Left hindlimb (tissue), 1 donor: ENCODE measurements around the gene HOXC5.

Experiments used
- DNase-seq: peaks from one replicate; pipeline ENCODE4 v3.0.0-alpha.2; 2018

HOXC5 gene

DNA sequence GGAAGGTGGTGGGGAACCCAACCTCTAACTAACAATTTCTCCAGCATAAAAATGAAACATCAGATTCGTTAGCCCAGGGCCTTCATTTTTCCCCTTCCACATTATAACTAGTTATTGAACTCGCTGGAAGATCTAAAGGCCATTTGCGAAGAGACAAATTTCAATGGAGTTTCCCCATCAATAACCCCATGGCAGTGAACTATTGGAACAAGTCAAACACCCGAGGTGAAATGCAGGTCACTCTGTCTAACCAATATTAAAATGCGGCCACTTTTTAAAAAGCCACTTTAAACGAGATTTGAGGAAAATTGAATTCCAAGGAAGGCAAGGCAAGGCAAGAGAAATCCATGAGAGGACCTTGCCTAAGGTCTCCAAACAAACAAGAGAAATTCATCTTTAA is 16.3 kb downstream of the HOXC5 start:
- DNase-seq, result no peak

- DNase-seq, result no peak
Observed at GRCh38 chr12:54050482-54050810, 17.6 kb downstream of the HOXC5 start.

DNA sequence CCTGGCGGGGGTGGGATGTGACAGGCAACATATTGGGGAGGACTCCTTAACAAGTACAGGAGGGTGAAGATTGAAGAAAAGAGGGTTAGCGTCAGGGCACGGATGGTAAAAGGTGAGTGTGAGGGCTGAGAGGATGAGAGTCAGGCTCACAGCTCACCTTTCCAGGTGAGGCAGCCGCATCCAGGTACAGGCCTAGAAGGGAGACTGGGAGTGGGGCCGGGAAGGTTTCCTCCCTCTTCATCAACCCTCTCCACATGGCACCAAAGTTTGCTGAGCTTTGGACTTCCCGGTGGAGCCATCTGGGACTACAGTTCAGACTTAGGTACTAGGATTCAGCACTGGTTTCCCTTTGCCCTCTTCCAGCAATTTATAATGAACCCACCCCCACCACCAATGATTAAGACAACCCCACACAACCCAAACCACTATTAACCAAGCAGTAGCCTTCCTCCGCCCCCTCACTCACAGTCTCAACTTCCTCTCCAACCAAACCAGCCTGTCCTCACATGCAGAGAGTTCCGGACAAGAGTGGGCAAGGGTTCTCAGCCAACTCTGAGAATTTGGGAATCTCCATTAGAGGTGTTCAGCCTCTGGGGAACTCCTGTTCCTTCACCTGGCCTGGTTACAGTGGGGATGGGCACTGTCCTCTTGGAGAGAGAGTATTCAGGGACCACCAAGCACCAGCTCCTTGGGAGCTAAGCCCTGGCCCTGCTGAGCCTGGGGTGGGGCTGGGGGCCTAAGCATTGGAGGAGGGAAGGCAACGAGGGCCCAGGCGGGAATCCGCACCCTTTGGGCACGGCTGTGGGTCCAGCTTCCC is 18.4 kb downstream of the HOXC5 start:
- no peak for DNase-seq

- DNase-seq, result no peak
Observed at GRCh38 chr12:54051874-54052437, 19.1 kb downstream of the HOXC5 start.

GRCh38 chr12:54052438-54053002 is 19.7 kb downstream of the HOXC5 start:
- no peak for DNase-seq

- no peak for DNase-seq
Observed at GRCh38 chr12:54053003-54053750, 20.3 kb downstream of the HOXC5 start.

- DNase-seq, result no peak
Observed at GRCh38 chr12:54053751-54054741, 21.2 kb downstream of the HOXC5 start, which contains the start of gene HOXC4. HOXC4 (plus strand) TSS chr12:54053835; CDS start chr12:54053923, 88 bp downstream.

- DNase-seq, result no peak
Observed at GRCh38 chr12:54054742-54055194, 21.9 kb downstream of the HOXC5 start.

DNA sequence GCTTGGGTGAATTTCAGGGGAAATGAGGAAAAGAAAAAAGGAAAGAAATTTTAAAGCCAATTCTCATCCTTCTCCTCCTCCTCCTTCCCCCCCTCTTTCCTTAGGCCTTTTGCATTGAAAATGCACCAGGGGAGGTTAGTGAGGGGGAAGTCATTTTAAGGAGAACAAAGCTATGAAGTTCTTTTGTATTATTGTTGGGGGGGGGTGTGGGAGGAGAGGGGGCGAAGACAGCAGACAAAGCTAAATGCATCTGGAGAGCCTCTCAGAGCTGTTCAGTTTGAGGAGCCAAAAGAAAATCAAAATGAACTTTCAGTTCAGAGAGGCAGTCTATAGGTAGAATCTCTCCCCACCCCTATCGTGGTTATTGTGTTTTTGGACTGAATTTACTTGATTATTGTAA is 22.7 kb downstream of the HOXC5 start:
- no peak for DNase-seq

- no peak for DNase-seq
Observed at GRCh38 chr12:54056110-54056509, 23.3 kb downstream of the HOXC5 start.

DNA sequence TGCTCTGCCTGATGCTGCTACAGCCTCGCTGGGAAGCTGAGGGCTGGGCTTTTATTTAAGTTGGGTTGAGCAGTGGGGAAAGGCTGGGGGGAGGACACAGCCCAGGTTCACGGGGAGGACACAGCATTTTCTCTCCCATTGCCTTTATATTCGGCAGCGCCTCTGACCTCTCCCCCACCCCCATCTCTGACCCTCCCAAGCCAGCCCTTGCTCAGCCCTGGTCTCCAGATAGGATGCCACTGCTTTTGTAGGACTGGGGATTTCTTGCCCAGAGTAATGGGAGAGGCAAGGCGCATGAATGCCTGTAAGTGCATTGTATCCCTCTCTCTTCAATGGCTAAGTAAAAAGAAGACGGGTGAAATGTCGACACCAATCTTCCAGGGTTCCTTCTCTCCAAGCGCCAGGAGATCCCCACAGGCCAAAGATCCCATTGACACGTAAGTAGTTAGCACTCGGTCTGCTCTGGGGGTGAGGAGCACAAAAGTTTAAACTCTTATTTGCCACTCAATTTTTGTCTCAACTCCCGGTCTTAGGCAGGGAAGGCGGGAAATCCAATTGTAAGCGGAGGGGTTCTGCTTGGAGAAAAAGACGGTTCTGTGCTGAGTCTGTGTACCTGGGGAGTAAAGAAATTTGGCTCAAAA is 25.4 kb downstream of the HOXC5 start:
- no peak for DNase-seq

DNA sequence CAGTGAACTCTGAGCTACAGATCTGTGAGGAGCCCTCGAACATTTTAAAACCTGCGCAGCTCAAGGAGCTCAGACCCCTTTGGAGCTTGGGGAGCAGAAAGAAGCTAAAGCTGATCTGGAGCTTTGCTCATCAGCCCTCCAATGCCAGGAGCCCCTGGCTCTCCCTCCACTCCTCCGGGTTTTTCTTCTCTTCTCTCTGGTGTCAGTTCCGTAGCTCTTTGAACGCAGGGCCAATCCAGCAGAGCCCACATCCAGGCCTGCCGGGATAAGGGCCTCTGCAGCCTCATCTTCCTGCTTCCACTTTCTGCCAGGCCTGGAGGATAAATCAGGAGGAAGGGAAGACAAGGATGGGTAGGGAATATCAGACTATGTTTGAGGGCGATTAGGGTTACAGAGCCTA is 26.8 kb downstream of the HOXC5 start:
- no peak for DNase-seq

GRCh38 chr12:54060174-54060974 is 27.5 kb downstream of the HOXC5 start:
- no peak for DNase-seq

- no peak for DNase-seq
Observed at GRCh38 chr12:54060975-54061778, 28.3 kb downstream of the HOXC5 start.

DNA sequence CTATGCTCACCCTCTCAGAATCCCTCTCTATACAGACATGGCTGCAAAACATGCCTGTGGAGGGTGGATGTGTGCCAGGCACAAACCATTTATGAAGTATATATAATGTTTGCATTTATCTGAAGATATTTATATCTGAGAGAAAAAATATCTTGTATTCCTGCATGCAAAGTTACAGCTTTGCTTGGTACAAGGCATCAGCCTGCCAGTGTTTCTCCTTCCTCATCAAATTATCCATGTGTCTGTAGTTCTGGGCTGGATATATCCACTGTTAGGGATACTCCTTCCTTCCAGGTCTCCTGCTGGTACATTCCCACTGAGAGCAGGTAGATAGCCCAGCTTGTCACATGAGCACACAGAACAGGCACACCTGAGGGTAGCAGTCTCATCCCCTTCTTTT is 32.8 kb downstream of the HOXC5 start:
- no peak for DNase-seq

DNA sequence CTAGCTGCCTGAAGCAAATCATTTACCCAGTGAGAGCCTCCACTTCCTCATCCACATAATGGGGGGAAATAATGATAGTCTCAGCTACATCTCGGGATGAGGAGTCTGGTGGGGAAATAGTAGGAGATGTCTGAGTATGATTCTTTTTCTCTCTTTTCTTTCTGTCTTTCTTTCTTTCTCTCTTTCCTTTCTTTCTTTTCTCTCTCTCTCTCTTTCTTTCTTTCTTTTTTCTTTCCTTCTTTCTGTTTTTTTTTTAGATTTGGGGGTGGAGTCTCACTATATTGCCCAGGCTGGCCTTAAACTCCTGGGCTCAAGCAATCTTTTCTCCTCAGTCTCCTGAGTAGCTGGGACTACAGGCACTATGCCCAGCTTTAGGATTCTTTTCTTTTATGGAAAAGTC is 33.6 kb downstream of the HOXC5 start:
- DNase-seq, result no peak

GRCh38 chr12:54068418-54069070 is 35.7 kb downstream of the HOXC5 start:
- DNase-seq, result no peak

DNA sequence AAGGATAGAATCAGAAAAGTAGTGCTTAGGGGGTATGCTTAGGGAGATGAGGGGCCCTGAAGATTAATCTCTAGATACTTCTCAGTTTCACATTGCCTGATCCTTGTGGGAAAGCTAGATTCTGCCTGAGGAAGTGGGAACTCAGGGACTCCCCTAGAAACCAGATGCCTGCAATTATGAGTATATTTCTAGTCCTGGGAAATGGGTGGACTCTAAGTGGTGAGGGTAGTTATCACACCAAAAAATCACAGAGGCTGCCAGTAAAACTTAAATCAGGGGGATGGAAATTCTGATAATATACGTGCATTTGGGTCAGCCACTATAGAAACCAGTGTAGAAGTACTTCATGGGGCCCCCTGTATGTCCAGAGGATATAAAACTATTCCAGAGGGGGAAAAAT is 39.1 kb downstream of the HOXC5 start:
- DNase-seq, result no peak

GRCh38 chr12:54074308-54074707 is 41.5 kb downstream of the HOXC5 start:
- no peak for DNase-seq
